Transverse colon (tissue), 4 donors: ENCODE measurements around the gene CAPN15. TPM values are rescaled to one million over a fixed set of nuclear protein-coding genes. Genes with fewer than 3 reads are reported as not detected.

Experiments used
- DNase-seq: peaks from one replicate; pipeline ENCODE4 v3.0.0-alpha.2; 2019
- H3K27ac ChIP-seq, 4 donors: fragments of 200-600 bp; sonication (generic); 2 replicates each; pipeline ENCODE4 v1.5.1; 2016 to 2018; ENCODE audit warnings: inconsistent platforms in 4 of 4
- H3K27me3 ChIP-seq: fragments of 200-600 bp; sonication (generic); 2 replicates; pipeline ENCODE4 v1.5.1; 2017; ENCODE audit warnings: inconsistent platforms
- H3K36me3 ChIP-seq, 4 donors: fragments of 200-600 bp; sonication (generic); 2 replicates each; pipeline ENCODE4 v1.5.1; 2017 to 2019; ENCODE audit warnings: inconsistent platforms in 4 of 4
- H3K4me1 ChIP-seq, 4 donors: fragments of 200-600 bp; sonication (generic); 2 replicates each; pipeline ENCODE4 v1.5.1; 2017 to 2020; ENCODE audit warnings: inconsistent platforms in 4 of 4
- H3K4me3 ChIP-seq, 4 donors: fragments of 200-600 bp; sonication (generic); 1 replicate in 1 of 4; 2 replicates in 3 of 4; pipeline versions ENCODE4 v1.5.1 to v1.6.1; 2017 to 2019; ENCODE audit warnings: inconsistent platforms in 4 of 4
- H3K9me3 ChIP-seq, 2 donors: fragments of 200-600 bp; sonication (generic); 2 replicates each; pipeline ENCODE4 v1.5.1; 2017 to 2019; ENCODE audit warnings: inconsistent platforms in 2 of 2
- EP300 ChIP-seq: sonication (generic); formaldehyde crosslinking; IDR thresholded peaks from one replicate; pipeline ENCODE4 v1.6.1; 2017; ENCODE audit warnings: antibody characterized with exemption, low read depth
- POLR2A ChIP-seq: fragments of 450-650 bp; IDR thresholded peaks from one replicate; pipeline ENCODE4 v1.6.1; 2016; ENCODE audit warnings: antibody characterized with exemption, mild to moderate bottlenecking, moderate library complexity
- POLR2AphosphoS5 ChIP-seq, 3 donors: sonication (generic); formaldehyde crosslinking; IDR thresholded peaks; one replicate each; pipeline ENCODE4 v1.6.1; 2016; ENCODE audit warnings: antibody characterized with exemption in 3 of 3
- WGBS, 2 donors: methylation state at CpG; one replicate each; pipeline ENCODE4 v1.1.5; 2018; ENCODE audit warnings: low coverage in 1 of 2; 5-methylcytosine and 5-hydroxymethylcytosine counted together
- in situ Hi-C, 4 donors: fragments of 200-750 bp; cut with MboI; loops; one replicate each; pipeline versions ENCODE4 v1.15.0 to v1.15.1; 2017; ENCODE audit warnings: low sequenced_read_pairs in 3 of 4, low pct_ligation_motif_present in 1 of 4, low pct_unique_long_range_greater_than_20kb in 1 of 4
- intact Hi-C: fragments of 100-400 bp; cut with DNase I; formaldehyde crosslinking; loops from one replicate; pipeline ENCODE4 v1.15.1; 2023; ENCODE audit warnings: low total_unique reads
- total RNA-seq, 4 donors: library from RNA; depleted of rRNA; stranded (reverse); fragments of >200 nt; gene quantifications; one replicate each; pipeline ENCODE4 v1.1.0, GENCODE V29; 2016
- TF ChIP-seq, protein P1 (sequence below), 5 experiments: fragments of 200-600 bp in 3 of 5; fragments of 450-650 bp in 2 of 5; sonication (generic) in 3 of 5; IDR thresholded peaks; 1 replicate in 2 of 5; 2 replicates in 3 of 5; pipeline ENCODE4 v1.5.1; 2016 to 2017; ENCODE audit warnings: antibody characterized with exemption in 5 of 5, inconsistent platforms in 3 of 5, mild to moderate bottlenecking in 2 of 5, moderate library complexity in 1 of 5

Gene CAPN15
- total RNA-seq, 4 donors from 2014 or later = 108 to 388 (median 175) TPM

GRCh38 chr16:554297-554621, 26.7 kb downstream of the CAPN15 start:
- Histone ChIP-seq H3K27ac (no peak overlapping the region), H3K4me1 (peaks cover 0 to 10% (median 3%) of the 10 kb centered on the region in 4 donors), H3K4me3 (no peak overlapping the region), H3K36me3 (peaks cover 0 to 20% (median 8%) of the 10 kb centered on the region in 4 donors), H3K9me3 (no peaks in the 10 kb centered on the region), H3K27me3 (peaks cover 33% of the 10 kb centered on the region)
- DNase-seq = no peak
- in situ Hi-C loops = no loop called here
- TF ChIP-seq POLR2A (no peak), POLR2AphosphoS5 (IDR thresholded peaks at IDR 0.05) (no peak), EP300 (no peak)
- TF ChIP-seq, protein P1, sequence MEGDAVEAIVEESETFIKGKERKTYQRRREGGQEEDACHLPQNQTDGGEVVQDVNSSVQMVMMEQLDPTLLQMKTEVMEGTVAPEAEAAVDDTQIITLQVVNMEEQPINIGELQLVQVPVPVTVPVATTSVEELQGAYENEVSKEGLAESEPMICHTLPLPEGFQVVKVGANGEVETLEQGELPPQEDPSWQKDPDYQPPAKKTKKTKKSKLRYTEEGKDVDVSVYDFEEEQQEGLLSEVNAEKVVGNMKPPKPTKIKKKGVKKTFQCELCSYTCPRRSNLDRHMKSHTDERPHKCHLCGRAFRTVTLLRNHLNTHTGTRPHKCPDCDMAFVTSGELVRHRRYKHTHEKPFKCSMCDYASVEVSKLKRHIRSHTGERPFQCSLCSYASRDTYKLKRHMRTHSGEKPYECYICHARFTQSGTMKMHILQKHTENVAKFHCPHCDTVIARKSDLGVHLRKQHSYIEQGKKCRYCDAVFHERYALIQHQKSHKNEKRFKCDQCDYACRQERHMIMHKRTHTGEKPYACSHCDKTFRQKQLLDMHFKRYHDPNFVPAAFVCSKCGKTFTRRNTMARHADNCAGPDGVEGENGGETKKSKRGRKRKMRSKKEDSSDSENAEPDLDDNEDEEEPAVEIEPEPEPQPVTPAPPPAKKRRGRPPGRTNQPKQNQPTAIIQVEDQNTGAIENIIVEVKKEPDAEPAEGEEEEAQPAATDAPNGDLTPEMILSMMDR (IDR thresholded peaks at IDR 0.05) = no peak
- intact Hi-C loops = no loop called here
- 80% methylated on average over 11 of the region's 11 CpGs; no CpG with 5 or more reads in 1 of the 2 donors for WGBS, 2 donors

GRCh38 chr16:554640-555365, 27.3 kb downstream of the CAPN15 start:
- Histone ChIP-seq H3K9me3 (no peaks in the 10 kb centered on the region), H3K27ac (no peak overlapping the region), H3K36me3 (peaks cover 0 to 15% (median 7%) of the 10 kb centered on the region in 4 donors), H3K4me3 (no peak overlapping the region), H3K4me1 (peaks cover 0 to 14% (median 7%) of the 10 kb centered on the region in 4 donors), H3K27me3 (peaks cover 38% of the 10 kb centered on the region)
- peak; percentile 34 for DNase-seq
- intact Hi-C loops = no loop called here
- TF ChIP-seq POLR2A (no peak), POLR2AphosphoS5 (IDR thresholded peaks at IDR 0.05) (no peak), EP300 (no peak)
- TF ChIP-seq, protein P1 (IDR thresholded peaks at IDR 0.05) = no peak
- in situ Hi-C loops = no loop called here
- WGBS, 2 donors = 67% methylated on average over 33 of the region's 54 CpGs; no CpG with 5 or more reads in 1 of the 2 donors

DNA sequence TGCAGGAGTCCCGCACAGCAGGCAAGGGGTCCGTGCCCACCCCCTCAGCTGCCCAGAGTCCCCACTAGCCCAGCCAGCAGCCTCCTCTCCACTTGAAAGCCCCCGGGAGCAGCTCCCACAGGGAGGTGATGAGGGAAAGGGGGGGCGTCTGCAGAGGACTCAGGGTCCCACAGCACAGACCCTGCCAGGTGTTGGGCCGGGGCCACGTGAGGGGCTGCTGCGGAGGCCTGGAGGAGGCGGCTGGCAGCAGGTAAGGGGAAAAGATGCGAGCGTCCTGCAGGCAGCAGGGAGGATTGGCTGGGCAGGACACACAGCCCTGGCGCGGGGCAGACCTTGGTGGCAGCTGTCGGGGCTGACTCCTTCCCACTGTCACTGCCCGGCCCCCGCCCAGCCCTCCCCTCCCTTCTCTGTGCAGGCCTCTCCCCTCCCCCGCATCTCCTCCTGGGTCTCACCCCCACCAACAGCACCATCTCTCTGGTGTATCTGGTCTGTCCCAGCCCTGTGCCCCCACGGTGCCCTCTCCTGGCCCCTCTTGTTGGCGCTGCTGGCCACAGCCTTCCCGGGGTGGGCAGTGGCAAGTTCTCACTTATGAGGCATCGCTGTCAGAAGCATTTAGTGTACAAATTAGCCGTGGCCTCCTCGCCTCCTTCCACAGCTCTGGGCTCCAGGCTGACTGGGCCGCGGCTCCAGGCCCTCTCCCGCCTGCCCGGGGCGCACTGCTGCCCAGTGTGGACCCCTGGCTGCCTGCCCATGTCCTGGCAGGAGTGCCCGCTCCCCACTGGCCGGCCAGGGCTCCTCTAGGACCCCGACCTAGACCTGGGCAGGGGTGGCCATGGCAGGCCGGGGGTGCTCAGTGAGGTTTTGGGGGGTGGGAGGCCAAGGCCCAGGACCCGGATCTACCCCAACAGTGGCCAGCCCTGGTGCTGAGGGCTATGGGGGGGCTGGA, 28.3 kb downstream of the CAPN15 start:
- Histone ChIP-seq H3K36me3 (peaks cover 0 to 15% (median 5%) of the 10 kb centered on the region in 4 donors), H3K4me1 (peaks cover 0 to 15% (median 9%) of the 10 kb centered on the region in 4 donors), H3K4me3 (no peak overlapping the region), H3K27ac (no peak overlapping the region), H3K9me3 (no peaks in the 10 kb centered on the region), H3K27me3 (peaks cover 47% of the 10 kb centered on the region)
- TF ChIP-seq EP300 (no peak), POLR2AphosphoS5 (IDR thresholded peaks at IDR 0.05) (no peak), POLR2A (no peak)
- TF ChIP-seq, protein P1 (IDR thresholded peaks at IDR 0.05) = no peak
- in situ Hi-C loops = no loop called here
- intact Hi-C loops = no loop called here
- WGBS, 2 donors = 61% methylated on average over 27 of the region's 32 CpGs; no CpG with 5 or more reads in 1 of the 2 donors
- no peak for DNase-seq
